HCT116 (cell line): ENCODE measurements around the gene FAIM. TPM values are rescaled to one million over a fixed set of nuclear protein-coding genes. Genes with fewer than 3 reads are reported as not detected.
A peak's percentile ranks its signal among the peaks of the same experiment; 100 is the strongest.

Source experiments
- ATAC-seq: fragments of 200-7000 bp; cut with Tn5 transposase; 2 replicates; pipeline ENCODE4 v1.9.1; 2020; ENCODE audit warnings: mild to moderate bottlenecking, moderate library complexity
- Bru-seq: library from RNA; stranded (reverse); fragments of 400-500 nt; gene quantifications from one replicate; lab custom pipeline; 2021; lab: Mats Ljungman, UMichigan
- BruChase-seq, 2 experiments: library from RNA; stranded (reverse); fragments of 400-500 nt; gene quantifications; one replicate each; lab custom pipeline; 2021; lab: Mats Ljungman, UMichigan
- BruUV-seq: library from RNA; stranded (reverse); fragments of 400-500 nt; replicated peaks from 2 replicates; lab custom pipeline; 2021; lab: Mats Ljungman, UMichigan
- CTCF ChIA-PET: fragments of 300-600 bp; sonication (Branson Sonifier 250); formaldehyde crosslinking; loops from one replicate; lab custom pipeline; 2021; ENCODE audit warnings: antibody characterized with exemption; lab: Charles Lee
- POLR2A ChIA-PET: fragments of 300-600, 350-600 bp; sonication (Branson Sonifier 250); formaldehyde crosslinking; loops from one replicate; lab custom pipeline; 2021; ENCODE audit warnings: antibody characterized with exemption; lab: Charles Lee
- RAD21 ChIA-PET, 2 experiments: fragments of 300-600 bp; sonication (Branson Sonifier 250); formaldehyde crosslinking; loops; one replicate each; lab custom pipeline; 2023; ENCODE audit warnings: low total read pairs in 2 of 2; ENCODE audit not compliant: uncharacterized antibody in 2 of 2, unreplicated experiment in 2 of 2, low non-redundant PET in 1 of 2; lab: Charles Lee
- DNase-seq: peaks from one replicate; pipeline ENCODE4 v3.0.0-alpha.2; 2010; ENCODE audit warnings: low read depth, low spot score
- H2AFZ ChIP-seq: fragments of 200-600 bp; shearing (Covaris generic), sonication (generic); 2 replicates; pipeline ENCODE4 v1.6.1; 2017; ENCODE audit warnings: low read depth, mixed run types, mixed read lengths, antibody characterized with exemption, low read length; ENCODE audit not compliant: poor library complexity, severe bottlenecking
- H3K27ac ChIP-seq: 2 replicates; pipeline ENCODE4 v1.5.1; 2012; ENCODE audit warnings: low read depth, low read length
- H3K27me3 ChIP-seq: fragments of 200-600 bp; sonication (generic); 2 replicates; pipeline ENCODE4 v1.6.1; 2016; ENCODE audit warnings: mixed run types, low read length, mixed read lengths; ENCODE audit not compliant: insufficient read depth
- H3K36me3 ChIP-seq, 2 experiments: fragments of 200-500 bp in 1 of 2; fragments of 200-600 bp in 1 of 2; sonication (Bioruptor generic) in 1 of 2; sonication (generic) in 1 of 2; 2 replicates each; pipeline versions ENCODE4 v1.5.1 to v1.6.1; 2014 to 2016; ENCODE audit warnings: low read length in 2 of 2, inconsistent platforms in 1 of 2, mixed read lengths in 1 of 2, mixed run types in 1 of 2; ENCODE audit not compliant: insufficient read depth in 2 of 2, control insufficient read depth in 1 of 2
- H3K4me1 ChIP-seq, 2 experiments: fragments of 200-600 bp in 1 of 2; sonication (generic) in 1 of 2; 2 replicates each; pipeline versions ENCODE4 v1.5.1 to v1.6.1; 2012 to 2017; ENCODE audit warnings: low read length in 2 of 2, inconsistent platforms in 1 of 2, mild to moderate bottlenecking in 1 of 2, mixed read lengths in 1 of 2, mixed run types in 1 of 2, moderate library complexity in 1 of 2; ENCODE audit not compliant: insufficient read depth in 2 of 2, control insufficient read depth in 1 of 2
- H3K4me2 ChIP-seq: fragments of 200-600 bp; sonication (generic); 2 replicates; pipeline ENCODE4 v1.6.1; 2017; ENCODE audit warnings: mixed run types, low read length, mixed read lengths
- H3K4me3 ChIP-seq, 2 experiments: fragments of 200-600 bp in 1 of 2; sonication (generic) in 1 of 2; replicated peaks in 1 of 2; 2 replicates each; pipeline ENCODE4 v1.5.1; 2011 to 2016; ENCODE audit warnings: low read length in 2 of 2, control low read depth in 1 of 2, low read depth in 1 of 2, mild to moderate bottlenecking in 1 of 2, mixed read lengths in 1 of 2, mixed run types in 1 of 2
- H3K79me2 ChIP-seq: fragments of 200-600 bp; sonication (generic); 2 replicates; pipeline ENCODE4 v1.6.1; 2017; ENCODE audit warnings: mild to moderate bottlenecking, mixed run types, low read length, moderate library complexity, mixed read lengths; ENCODE audit not compliant: insufficient read depth
- H3K9ac ChIP-seq: fragments of 200-600 bp; sonication (generic); 2 replicates; pipeline ENCODE4 v1.6.1; 2016; ENCODE audit warnings: low read length, mixed read lengths
- H3K9me2 ChIP-seq: fragments of 200-600 bp; sonication (generic), shearing (Covaris generic); 2 replicates; pipeline ENCODE4 v1.6.1; 2017; ENCODE audit warnings: mixed run types, mild to moderate bottlenecking, moderate library complexity; ENCODE audit not compliant: insufficient read depth
- H3K9me3 ChIP-seq, 2 experiments: fragments of 200-500 bp in 1 of 2; fragments of 200-600 bp in 1 of 2; sonication (Bioruptor generic) in 1 of 2; sonication (generic) in 1 of 2; 2 replicates each; pipeline ENCODE4 v1.6.1; 2014 to 2017; ENCODE audit warnings: low read length in 2 of 2, mixed read lengths in 2 of 2, inconsistent platforms in 1 of 2, low read depth in 1 of 2, mild to moderate bottlenecking in 1 of 2, mixed run types in 1 of 2, moderate library complexity in 1 of 2; ENCODE audit not compliant: control insufficient read depth in 1 of 2, insufficient read depth in 1 of 2
- H4K20me1 ChIP-seq: fragments of 200-600 bp; sonication (generic), shearing (Covaris generic); 2 replicates; pipeline ENCODE4 v1.6.1; 2017; ENCODE audit warnings: mixed run types, mild to moderate bottlenecking, moderate library complexity; ENCODE audit not compliant: insufficient read depth
- CBX3 ChIP-seq: IDR thresholded peaks from 2 replicates; pipeline ENCODE4 v1.6.1; 2012; ENCODE audit warnings: low read depth
- EGR1 ChIP-seq: IDR thresholded peaks from 2 replicates; pipeline ENCODE4 v1.6.1; 2012; ENCODE audit warnings: low read depth
- EZH2 ChIP-seq: fragments of 200-600 bp; sonication (generic); IDR thresholded peaks from 2 replicates; pipeline ENCODE4 v1.6.1; 2017; ENCODE audit warnings: antibody characterized with exemption, mixed run types
- EZH2phosphoT487 ChIP-seq: fragments of 200-600 bp; IDR thresholded peaks from 2 replicates; pipeline ENCODE4 v1.6.1; 2018; ENCODE audit warnings: antibody characterized with exemption, borderline replicate concordance
- MAX ChIP-seq: IDR thresholded peaks from 2 replicates; pipeline ENCODE4 v1.6.1; 2012
- POLR2AphosphoS5 ChIP-seq: IDR thresholded peaks from 2 replicates; pipeline ENCODE4 v1.6.1; 2011; ENCODE audit warnings: mild to moderate bottlenecking, low read depth, low read length, moderate library complexity
- REST ChIP-seq: IDR thresholded peaks from 2 replicates; pipeline ENCODE4 v1.6.1; 2012; ENCODE audit warnings: low read depth
- SIN3A ChIP-seq: IDR thresholded peaks from 2 replicates; pipeline ENCODE4 v1.6.1; 2012; ENCODE audit warnings: low read depth
- TCF7L2 ChIP-seq: IDR thresholded peaks from 2 replicates; pipeline ENCODE4 v1.7.0; 2011; ENCODE audit warnings: borderline replicate concordance, inconsistent platforms; ENCODE audit not compliant: insufficient read depth, insufficient read length; ENCODE audit errors: extremely low read depth
- YY1 ChIP-seq: IDR thresholded peaks from 2 replicates; pipeline ENCODE4 v1.6.1; 2011; ENCODE audit warnings: low read length, low read depth, moderate library complexity, mild to moderate bottlenecking; ENCODE audit not compliant: insufficient replicate concordance; ENCODE audit errors: extremely low read depth
- ZBTB33 ChIP-seq: IDR thresholded peaks from 2 replicates; pipeline ENCODE4 v1.6.1; 2011; ENCODE audit warnings: mild to moderate bottlenecking, low read length, moderate library complexity; ENCODE audit not compliant: insufficient replicate concordance; ENCODE audit errors: extremely low read depth
- ZFX ChIP-seq: fragments of 450-650 bp; IDR thresholded peaks from 2 replicates; pipeline ENCODE4 v1.6.1; 2017
- intact Hi-C: fragments of 100-400 bp; cut with micrococcal nuclease; formaldehyde crosslinking; loops from 2 replicates; pipeline ENCODE4 v1.10.0; 2022
- long read RNA-seq: library from polyadenylated mRNA; unstranded; transcript quantifications from one replicate; pipeline ENCODE4 v2.0.0, GENCODE V29; 2021; ENCODE audit not compliant: unreplicated experiment
- polyA plus RNA-seq: library from polyadenylated mRNA; unstranded; fragments of >200 nt; gene quantifications from 2 replicates; pipeline ENCODE4 v1.2.1, GENCODE V29; 2012; ENCODE audit warnings: missing spikeins
- total RNA-seq: library from RNA; stranded (reverse); gene quantifications from one replicate; pipeline ENCODE4 v1.2.1, GENCODE V29; 2021; ENCODE audit not compliant: unreplicated experiment

FAIM gene
- total RNA-seq (12.2 TPM), Bru-seq, nascent RNA (percentile 73 among the genes with signal in this experiment), BruChase-seq, experiment 1, labeled RNA remaining after a 6-hour chase (percentile 59 among the genes with signal in this experiment), BruChase-seq, experiment 2, labeled RNA remaining after a 2-hour chase (percentile 61 among the genes with signal in this experiment)
- polyA plus RNA-seq = 5.0 and 8.7 TPM in 2 replicates
- long read RNA-seq, transcript FAIM-204 (5 exons, 946 nt) = major isoform, 21 of 27 reads
- long read RNA-seq, partial matches to known transcripts = 1 of 27 reads
- long read RNA-seq, other reads (novel, unspliced or antisense) = 2 of 27 reads

- no TSS peak for BruUV-seq
- H3K9ac ChIP-seq = peak within 1 kb of the TSS; percentile 84
- H4K20me1 ChIP-seq = no peaks in the 10 kb centered on the region
- ATAC-seq (peak; percentile 87), DNase-seq (peak; percentile 46)
- no peaks in the 10 kb centered on the region for H3K9me3 ChIP-seq
- peak; percentile 88 for TF ChIP-seq TCF7L2
- TF ChIP-seq CBX3 = peak; percentile 40; the same call in 1 of the 2 replicates
- no peak for TF ChIP-seq EZH2phosphoT487
- TF ChIP-seq ZFX = peak; percentile 100
- no peak for TF ChIP-seq REST
- peak; percentile 83 for TF ChIP-seq YY1
- no peak for TF ChIP-seq ZBTB33
- 0 out of 2 replicates have a peak, but pooled peaks have one; percentile 32 for TF ChIP-seq SIN3A
- peak; percentile 79 for TF ChIP-seq MAX
- TF ChIP-seq POLR2AphosphoS5 = peak; percentile 76
- no peak for TF ChIP-seq EZH2
- TF ChIP-seq EGR1 = no peak
- peak within 1 kb of the TSS; percentile 89 for H3K27ac ChIP-seq
- peak within 1 kb of the TSS; percentile 92 for H3K4me2 ChIP-seq
- H2AFZ ChIP-seq = no peak within 1 kb of the TSS
- H3K36me3 ChIP-seq = no peaks in the 10 kb centered on the region
- CTCF ChIA-PET = interaction anchor here (1.6 to 3.4 kb wide), 2 partner anchors 14 to 307 kb away, joined by 5 to 13 read pairs; partner anchors contain the start of gene CEP70
- peaks cover 23% of the 10 kb centered on the region for H3K79me2 ChIP-seq
- H3K9me2 ChIP-seq = no peaks in the 10 kb centered on the region
- intact Hi-C loops = loop anchor here (5.0 kb wide), 1 partner anchor 309 kb away; no protein-coding TSS in a partner anchor
- peak within 1 kb of the TSS; percentile 60 to 71 for H3K4me3 ChIP-seq
- no peaks in the 10 kb centered on the region for H3K27me3 ChIP-seq
- RAD21 ChIA-PET = interaction anchor here in 1 of 2 experiments (0.7 kb wide), 1 partner anchor 301 kb away, joined by 3 read pairs; no protein-coding TSS in a partner anchor
- H3K4me1 ChIP-seq = peaks cover 7 to 25% of the 10 kb centered on the region in 2 experiments
- POLR2A ChIA-PET = interaction anchor here (0.7 to 1.1 kb wide), 2 partner anchors 14 to 303 kb away, joined by 3 to 4 read pairs; partner anchors contain the start of gene CEP70
Measured at GRCh38 chr3:138608322-138609135, at the start of gene FAIM. FAIM (plus strand) TSS chr3:138608771; CDS start chr3:138619727, 10,956 bp downstream.
